Pancreas (tissue), 10 donors: ENCODE measurements around the gene AUTS2. TPM values are rescaled to one million over a fixed set of nuclear protein-coding genes. Genes with fewer than 3 reads are reported as not detected.

Source experiments
- ATAC-seq, 4 donors: fragments of 200-7000 bp; cut with Tn5 transposase; one replicate each; pipeline versions ENCODE4 v1.8.0 to v1.9.1; 2020; ENCODE audit warnings: mild to moderate bottlenecking in 4 of 4, moderate library complexity in 4 of 4
- DNase-seq, 6 donors: peaks; one replicate each; pipeline ENCODE4 v3.0.0-alpha.2; 2020
- FAIRE-seq: peaks from 2 replicates; lab custom pipeline; 2012; peaks lifted over from hg19 to GRCh38; lab: Jason Lieb, UNC
- H3K27ac ChIP-seq, 4 donors: fragments of 200-600 bp; sonication (generic); 1 replicate in 3 of 4; 2 replicates in 1 of 4; pipeline versions ENCODE4 v1.5.0 to v1.8.0; 2020
- H3K27me3 ChIP-seq, 4 donors: fragments of 200-600 bp; one replicate each; pipeline ENCODE4 v1.8.0; 2021
- H3K36me3 ChIP-seq, 3 donors: fragments of 200-600 bp; sonication (generic) in 1 of 3; one replicate each; pipeline versions ENCODE4 v1.5.0 to v1.8.0; 2020 to 2021
- H3K4me1 ChIP-seq, 3 donors: fragments of 200-600 bp; one replicate each; pipeline ENCODE4 v1.8.0; 2021
- H3K4me3 ChIP-seq, 4 donors: fragments of 200-600 bp; sonication (generic) in 2 of 4; one replicate each; pipeline versions ENCODE4 v1.5.0 to v1.8.0; 2020 to 2021
- H3K9me3 ChIP-seq, 4 donors: fragments of 200-600 bp; one replicate each; pipeline ENCODE4 v1.8.0; 2021
- CTCF ChIP-seq, 4 donors: fragments of 200-600 bp; sonication (generic) in 3 of 4; IDR thresholded peaks; one replicate each; pipeline versions ENCODE4 v1.5.0 to v1.8.0; 2021; ENCODE audit warnings: antibody characterized with exemption in 4 of 4
- WGBS, 2 donors: extraction: QIAGEN DNeasy Blood & Tissue Kit; methylation state at CpG; one replicate each; pipeline ENCODE4 v1.1.7; 2013; 5-methylcytosine and 5-hydroxymethylcytosine counted together
- intact Hi-C, 3 donors: fragments of 100-400 bp; cut with DNase I; formaldehyde crosslinking; loops; one replicate each; pipeline versions ENCODE4 v1.11.1 to v1.14.2; 2022
- polyA plus RNA-seq, 2 donors: library from polyadenylated mRNA; stranded (reverse); fragments of 200-250 nt; gene quantifications; one replicate each; pipeline ENCODE4 v1.2.3, GENCODE V29; 2013
- total RNA-seq, 6 donors: library from RNA; stranded (reverse); fragmentation: NEBNext Ultra II Directional in 4 of 6; extraction: Animal tissue kit (Norgen Biotek cat#: 25700) in 4 of 6; gene quantifications; one replicate each; pipeline versions ENCODE4 v1.2.1 to v1.2.4, GENCODE V29; 2021 to 2023
- donor health status: healthy with polysubstance abuse.
- donor health status: DM: no; HTN: no; CAD: no; lungs with moderate emphysema.
- donor health status: DM: no; HTN: no; CAD: no.
- donor health status: control.
- donor health status: control.
- donor health status: Bipolar disorder and iron deficiency.
- donor health status: DM: yes; HTN: yes; CAD: no.
- donor health status: DM: no; HTN: no; CAD: no.
- donor health status: DM: no; HTN: no; CAD: no.
- donor health status: DM: yes; HTN: yes; CAD: no.

AUTS2 gene
- total and polyA plus RNA-seq, 8 donors, result 5.8 to 16.8 (median 9.9) TPM

DNA sequence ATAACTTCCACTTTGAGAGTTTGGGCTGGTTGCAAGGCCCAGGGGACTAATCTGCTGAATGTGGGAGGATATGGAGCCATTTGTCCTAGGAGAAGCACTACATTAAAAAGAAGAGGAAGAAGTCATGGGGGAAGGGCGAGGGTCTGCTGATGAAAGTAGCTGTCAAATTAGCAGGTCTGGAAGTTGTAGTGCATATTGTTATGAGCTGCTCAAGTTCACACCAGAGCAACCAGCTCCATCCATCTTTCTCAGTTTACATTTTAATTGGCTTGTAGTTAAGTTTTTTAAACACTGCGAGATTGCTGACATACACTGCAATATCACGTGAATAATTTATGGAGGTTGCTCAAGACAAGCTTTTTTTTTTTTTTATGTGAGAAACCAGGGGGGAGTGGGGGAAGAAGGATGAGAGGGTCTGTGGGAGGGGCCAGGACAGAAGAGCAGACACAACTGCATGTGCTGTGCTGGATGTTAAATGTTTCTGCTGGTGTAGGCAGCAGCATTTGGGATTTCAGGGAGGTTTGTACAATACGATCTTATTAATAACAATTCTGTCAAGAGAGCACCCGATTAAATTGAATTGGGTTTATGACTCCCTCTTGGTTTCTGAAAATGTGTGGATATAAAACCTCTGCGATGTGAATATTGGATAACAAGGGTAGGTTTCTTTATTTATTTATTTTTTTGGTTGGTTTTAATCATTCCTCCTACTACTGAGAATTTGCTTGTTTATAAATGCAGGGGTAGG lies 774.7 kb downstream of the AUTS2 start:
- no peak overlapping the region for H3K4me3 ChIP-seq
- ATAC-seq, result no peak
- no peaks in the 10 kb centered on the region for H3K9me3 ChIP-seq
- H3K36me3 ChIP-seq, result no peaks in the 10 kb centered on the region
- intact Hi-C loops, result no loop called here
- FAIRE-seq, result no peak
- DNase-seq, result no peak
- H3K4me1 ChIP-seq, result no peaks in the 10 kb centered on the region
- 80% methylated on average over 6 of the region's 6 CpGs for WGBS, 2 donors
- TF ChIP-seq CTCF (IDR thresholded peaks at IDR 0.05), result no peak
- H3K27me3 ChIP-seq, result no peaks in the 10 kb centered on the region
- no peak overlapping the region for H3K27ac ChIP-seq

GRCh38 chr7:70374772-70375533 lies 776.7 kb downstream of the AUTS2 start:
- TF ChIP-seq CTCF (IDR thresholded peaks at IDR 0.05), result no peak
- Histone ChIP-seq H3K36me3 (no peaks in the 10 kb centered on the region), H3K4me1 (no peaks in the 10 kb centered on the region), H3K4me3 (no peak overlapping the region), H3K27me3 (no peaks in the 10 kb centered on the region), H3K9me3 (no peaks in the 10 kb centered on the region), H3K27ac (no peak overlapping the region)
- DNase-seq, result no peak
- no peak for FAIRE-seq
- 81 to 92% methylated on average over 6 of the region's 6 CpGs for WGBS, 2 donors
- intact Hi-C loops, result no loop called here
- ATAC-seq, result no peak

DNA sequence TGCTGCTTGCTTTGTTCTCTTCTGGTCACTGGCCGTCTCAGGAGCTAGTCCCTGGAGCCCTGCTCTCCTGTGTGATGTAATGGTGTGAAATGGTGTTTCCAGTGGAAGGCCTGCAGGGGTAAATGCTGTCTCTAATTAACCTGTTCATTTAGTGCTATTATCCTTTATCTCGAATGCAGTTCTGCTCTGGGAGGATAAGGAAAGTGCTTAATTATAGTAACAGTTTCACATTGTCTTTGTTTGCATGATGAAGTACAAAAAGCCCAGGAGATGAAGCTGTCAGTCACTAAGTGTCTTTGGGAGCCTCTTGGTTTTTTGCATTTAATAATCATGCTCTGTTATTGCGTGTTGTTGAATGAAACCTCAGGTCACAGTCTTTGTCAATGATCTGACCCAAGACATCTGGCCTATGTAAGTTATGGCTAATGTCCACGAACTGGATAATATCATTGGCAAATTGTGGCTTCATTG lies 778.3 kb downstream of the AUTS2 start:
- ATAC-seq, result no peak
- Histone ChIP-seq H3K27ac (no peak overlapping the region), H3K4me3 (no peak overlapping the region), H3K36me3 (no peaks in the 10 kb centered on the region), H3K4me1 (no peaks in the 10 kb centered on the region), H3K27me3 (no peaks in the 10 kb centered on the region), H3K9me3 (no peaks in the 10 kb centered on the region)
- no peak for TF ChIP-seq CTCF (IDR thresholded peaks at IDR 0.05)
- intact Hi-C loops, result no loop called here
- no peak for FAIRE-seq
- no peak for DNase-seq
- WGBS, 2 donors, result 63 to 79% methylated on average over 4 of the region's 4 CpGs

GRCh38 chr7:70377957-70378356 lies 779.7 kb downstream of the AUTS2 start:
- DNase-seq (no peak), FAIRE-seq (no peak), ATAC-seq (no peak)
- Histone ChIP-seq H3K9me3 (no peaks in the 10 kb centered on the region), H3K4me1 (no peaks in the 10 kb centered on the region), H3K27ac (no peak overlapping the region), H3K36me3 (no peaks in the 10 kb centered on the region), H3K4me3 (no peak overlapping the region), H3K27me3 (no peaks in the 10 kb centered on the region)
- 87 to 96% methylated on average over 7 of the region's 7 CpGs for WGBS, 2 donors
- TF ChIP-seq CTCF (IDR thresholded peaks at IDR 0.05), result no peak
- intact Hi-C loops, result no loop called here
